WI38 (cell line): ENCODE results near the gene IL1RN.

Experiments used
- H3K4me3 ChIP-seq: 2 replicates; pipeline ENCODE4 v1.5.1; 2011; ENCODE audit warnings: low read depth, mild to moderate bottlenecking, control low read depth, low read length
- TF ChIP-seq, protein P1 (sequence below): IDR thresholded peaks from 2 replicates; pipeline ENCODE4 v1.5.1; 2012; ENCODE audit warnings: low read depth, mild to moderate bottlenecking, control low read depth, low read length

IL1RN gene

DNA sequence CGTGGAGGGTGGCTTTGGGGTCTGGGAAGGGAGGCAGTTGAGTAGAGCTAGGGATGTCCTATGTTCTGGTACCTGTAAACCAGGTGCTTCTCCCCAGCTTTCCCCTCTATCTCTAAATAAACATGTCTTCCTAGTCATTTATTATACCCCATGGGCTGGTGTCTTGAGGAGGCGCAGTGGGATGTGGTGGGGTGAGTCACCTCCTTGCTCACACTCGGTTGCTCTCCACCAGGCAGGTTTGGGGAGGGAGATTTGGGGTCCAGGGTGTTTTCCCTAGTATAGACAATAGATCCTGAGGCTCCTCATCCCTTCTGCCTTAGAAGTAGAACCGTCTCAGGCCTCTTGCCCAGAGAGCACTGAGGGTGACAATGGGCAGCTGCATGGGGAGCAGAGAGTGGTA, 51.5 kb downstream of the IL1RN start:
- H3K4me3 ChIP-seq: no peak overlapping the region
- TF ChIP-seq, protein P1, sequence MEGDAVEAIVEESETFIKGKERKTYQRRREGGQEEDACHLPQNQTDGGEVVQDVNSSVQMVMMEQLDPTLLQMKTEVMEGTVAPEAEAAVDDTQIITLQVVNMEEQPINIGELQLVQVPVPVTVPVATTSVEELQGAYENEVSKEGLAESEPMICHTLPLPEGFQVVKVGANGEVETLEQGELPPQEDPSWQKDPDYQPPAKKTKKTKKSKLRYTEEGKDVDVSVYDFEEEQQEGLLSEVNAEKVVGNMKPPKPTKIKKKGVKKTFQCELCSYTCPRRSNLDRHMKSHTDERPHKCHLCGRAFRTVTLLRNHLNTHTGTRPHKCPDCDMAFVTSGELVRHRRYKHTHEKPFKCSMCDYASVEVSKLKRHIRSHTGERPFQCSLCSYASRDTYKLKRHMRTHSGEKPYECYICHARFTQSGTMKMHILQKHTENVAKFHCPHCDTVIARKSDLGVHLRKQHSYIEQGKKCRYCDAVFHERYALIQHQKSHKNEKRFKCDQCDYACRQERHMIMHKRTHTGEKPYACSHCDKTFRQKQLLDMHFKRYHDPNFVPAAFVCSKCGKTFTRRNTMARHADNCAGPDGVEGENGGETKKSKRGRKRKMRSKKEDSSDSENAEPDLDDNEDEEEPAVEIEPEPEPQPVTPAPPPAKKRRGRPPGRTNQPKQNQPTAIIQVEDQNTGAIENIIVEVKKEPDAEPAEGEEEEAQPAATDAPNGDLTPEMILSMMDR: no peak

DNA sequence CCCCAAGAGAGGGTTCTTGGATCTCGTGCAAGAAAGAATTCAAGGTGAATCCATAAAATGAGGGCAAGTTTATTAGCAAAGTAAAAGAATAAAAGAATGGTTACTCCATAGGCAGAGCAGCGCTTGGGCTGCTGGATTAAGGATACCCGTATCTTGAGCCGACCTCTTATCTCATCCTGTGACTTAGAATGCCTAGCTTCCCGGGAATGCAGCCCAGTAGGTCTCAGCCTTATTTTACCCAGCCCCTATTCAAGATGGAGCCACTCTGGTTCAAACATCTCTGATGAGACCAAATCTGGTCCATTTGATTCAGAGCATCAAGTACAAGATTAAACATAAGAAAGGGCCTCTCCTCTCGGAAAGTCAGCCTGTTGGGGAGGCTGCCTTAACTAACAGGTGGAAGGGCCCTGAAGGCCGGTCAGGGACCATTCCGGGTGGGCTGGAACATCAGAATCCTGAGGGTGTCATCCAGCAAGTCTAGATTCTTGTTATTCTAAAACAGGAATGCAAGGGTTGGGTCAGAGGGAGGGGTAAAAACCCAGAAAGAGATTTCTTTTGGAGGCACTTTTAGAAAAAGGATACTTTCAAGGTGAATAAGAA, 52.1 kb downstream of the IL1RN start:
- TF ChIP-seq, protein P1: no peak

DNA sequence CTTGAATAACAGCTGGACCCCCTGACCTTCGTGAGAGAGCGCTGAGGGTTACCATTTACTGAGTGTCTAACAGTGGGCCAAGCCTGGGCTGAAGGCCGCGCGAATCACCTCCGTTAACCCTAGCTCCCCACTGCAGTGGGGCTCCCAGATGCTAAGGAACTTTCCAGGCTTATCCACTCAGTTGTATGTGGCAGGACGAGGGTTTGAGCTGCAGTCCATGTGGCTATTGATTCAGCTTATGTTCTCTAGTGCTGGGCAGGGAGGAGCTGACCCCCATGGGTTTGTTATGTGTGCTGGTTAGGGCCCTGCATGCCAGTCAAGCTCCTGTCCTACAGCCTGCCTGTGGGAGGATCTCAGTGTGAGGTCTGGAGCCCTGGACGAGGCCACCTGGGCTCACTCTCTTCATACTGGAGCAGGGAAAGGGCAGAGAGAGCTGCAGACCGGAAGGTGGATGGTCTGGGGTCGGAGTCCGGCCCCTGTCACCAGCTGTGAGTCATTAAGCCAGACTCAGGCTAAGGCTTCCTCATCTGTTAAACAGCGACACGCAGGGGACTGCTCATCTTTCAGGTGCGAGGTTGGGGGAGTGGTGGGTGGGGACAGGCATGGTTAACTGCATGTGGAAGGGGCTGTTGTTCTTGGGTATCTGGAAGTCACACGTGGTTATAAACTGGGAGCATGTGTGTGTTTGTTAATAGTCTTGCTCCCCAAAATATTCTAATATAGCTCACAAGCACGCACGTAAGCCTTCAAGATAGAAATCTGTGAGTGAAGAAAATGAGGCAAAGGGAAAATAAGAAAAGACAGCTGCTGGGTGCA, 52.9 kb downstream of the IL1RN start:
- TF ChIP-seq, protein P1: no peak
- H3K4me3 ChIP-seq: no peak overlapping the region

More for the DNA sequence above, 52.1 kb downstream of the IL1RN start:
- no peak overlapping the region for H3K4me3 ChIP-seq

DNA sequence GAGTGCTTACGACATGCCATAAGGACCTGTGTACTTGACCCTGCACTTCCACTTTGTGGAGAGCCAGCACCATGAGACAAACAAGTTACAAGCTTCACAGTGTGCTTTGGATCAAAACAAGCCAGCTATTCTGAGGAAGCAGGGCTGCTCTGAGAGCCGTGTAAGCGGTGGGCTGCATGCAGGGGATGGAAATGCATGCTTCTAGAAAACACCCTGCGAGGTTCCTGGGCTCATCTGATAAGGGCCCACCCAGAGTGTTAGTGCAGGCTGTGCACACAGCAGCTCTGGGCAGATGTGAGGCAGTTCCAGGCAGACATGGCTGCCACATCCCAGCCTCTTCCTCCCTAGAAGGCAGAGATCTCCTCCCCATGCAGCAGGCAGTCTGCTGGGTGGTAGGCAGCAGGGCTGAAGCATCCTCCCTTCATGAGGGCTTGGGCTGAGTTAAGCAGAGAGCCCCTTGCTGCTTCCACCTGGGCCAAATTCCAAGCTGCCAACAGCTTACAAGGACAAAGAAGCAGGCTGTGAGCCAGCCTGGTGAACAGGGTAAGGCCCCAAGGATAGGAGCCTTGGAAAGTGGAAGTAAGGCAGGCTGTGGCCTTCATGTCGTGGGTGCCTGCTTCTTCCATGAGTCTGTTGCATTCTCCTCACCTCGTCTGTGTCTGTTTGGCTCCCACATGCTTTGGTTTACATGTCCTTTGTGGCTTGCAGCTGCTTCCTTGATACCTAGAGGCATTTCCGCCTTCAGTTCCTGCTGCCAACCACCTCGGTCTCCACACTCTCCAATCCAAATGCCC, 54.1 kb downstream of the IL1RN start:
- H3K4me3 ChIP-seq: no peak overlapping the region
- TF ChIP-seq, protein P1: no peak

DNA sequence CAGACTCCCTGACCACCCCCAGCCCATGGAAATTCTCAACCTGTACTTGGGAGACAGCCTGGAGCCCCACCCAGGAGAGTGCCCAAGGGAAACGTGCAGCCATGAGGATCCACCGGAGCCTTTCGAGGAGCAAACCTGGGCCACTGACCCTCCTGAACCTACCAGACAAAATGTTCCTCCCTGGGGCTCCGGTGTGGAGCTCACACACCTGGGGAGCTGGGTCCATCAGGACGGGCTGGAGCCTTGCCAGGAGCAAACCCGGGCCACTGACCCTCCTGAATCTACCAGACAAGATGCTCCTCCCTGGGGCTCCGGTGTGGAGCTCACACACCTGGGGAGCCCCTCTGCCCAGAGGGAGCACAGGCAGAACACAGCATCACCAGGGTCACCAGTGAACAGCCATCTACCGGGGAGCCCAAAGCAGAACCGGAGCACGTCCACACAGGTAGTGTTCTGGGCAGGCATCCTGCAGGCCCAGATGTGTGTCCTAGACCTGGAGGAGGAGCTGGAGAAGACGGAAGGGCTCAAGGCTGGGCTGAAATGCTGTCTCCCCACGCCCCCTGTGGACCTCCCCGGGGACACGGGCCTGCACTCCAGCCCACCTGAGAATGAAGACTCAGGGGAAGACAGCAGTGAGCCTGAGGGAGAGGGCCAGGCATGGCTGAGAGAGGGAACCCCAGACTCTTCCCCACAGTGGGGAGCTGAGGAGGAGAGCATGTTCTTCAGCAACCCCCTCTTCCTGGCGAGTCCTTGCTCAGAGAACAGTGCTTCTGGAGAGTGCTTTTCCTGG, 55.3 kb downstream of the IL1RN start:
- TF ChIP-seq, protein P1: no peak
- no peak overlapping the region for H3K4me3 ChIP-seq

DNA sequence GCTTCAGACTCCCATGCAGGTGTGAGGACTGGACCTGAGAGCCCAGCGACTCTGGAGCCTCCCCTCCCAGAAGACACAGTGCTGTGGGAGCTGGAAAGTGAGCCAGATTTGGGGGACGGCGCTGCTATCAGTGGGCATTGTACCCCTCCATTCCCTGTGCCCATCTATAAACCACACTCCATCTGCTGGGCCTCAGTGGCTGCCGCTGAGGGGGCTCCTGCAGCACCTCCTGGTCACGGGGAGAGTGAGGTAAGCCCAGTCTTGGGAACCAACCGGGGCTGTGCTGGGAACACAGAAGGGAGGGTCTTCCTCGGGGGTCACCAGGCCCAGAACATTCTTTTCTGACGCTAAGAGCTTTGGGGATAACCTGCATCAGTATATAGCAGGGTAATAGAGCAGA, 55.9 kb downstream of the IL1RN start:
- no peak overlapping the region for H3K4me3 ChIP-seq
- TF ChIP-seq, protein P1: no peak
